NCI-H2171 treated with DMSO at 0.1 percent for 48 hours (cell line): ENCODE results near the gene EGFL7.
A peak's percentile ranks its signal among the peaks of the same experiment; 100 is the strongest.

Experiments
- DNase-seq: peaks from one replicate; lab custom pipeline; 2025; lab: John Stamatoyannopoulos, UW

The EGFL7 gene

GRCh38 chr9:136659861-136660784 is 2.6 kb upstream of the EGFL7 start:
- DNase-seq: no peak

DNA sequence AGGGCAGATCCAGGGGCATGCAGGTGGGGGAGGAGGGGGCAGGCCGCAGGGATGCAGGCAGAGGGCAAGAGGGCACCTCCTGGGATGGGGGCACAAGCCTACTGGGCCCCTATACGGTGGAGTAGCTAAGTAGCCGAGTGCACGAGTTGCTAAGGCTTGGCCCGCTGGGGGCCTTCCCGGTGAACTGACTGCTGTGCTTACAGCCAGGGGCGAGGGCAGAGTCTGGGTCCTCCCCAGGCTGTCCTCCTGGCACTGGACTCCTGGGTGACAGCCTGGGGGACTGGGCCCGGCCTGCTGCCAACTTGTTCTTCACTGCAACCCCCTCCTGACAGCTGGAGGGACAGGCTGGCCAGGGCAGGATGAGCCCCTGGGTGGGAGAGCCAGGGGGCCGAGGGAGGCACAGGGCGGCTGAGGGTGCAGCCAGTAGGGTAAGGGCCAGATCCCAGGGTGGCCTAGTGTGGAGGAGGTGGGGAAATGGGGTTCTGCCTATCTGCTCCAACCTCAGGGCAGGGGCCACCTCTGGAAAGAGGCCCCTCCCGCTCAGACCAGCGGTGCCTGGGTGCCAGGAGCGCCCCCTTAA is 1.7 kb upstream of the EGFL7 start:
- DNase-seq: no peak

DNA sequence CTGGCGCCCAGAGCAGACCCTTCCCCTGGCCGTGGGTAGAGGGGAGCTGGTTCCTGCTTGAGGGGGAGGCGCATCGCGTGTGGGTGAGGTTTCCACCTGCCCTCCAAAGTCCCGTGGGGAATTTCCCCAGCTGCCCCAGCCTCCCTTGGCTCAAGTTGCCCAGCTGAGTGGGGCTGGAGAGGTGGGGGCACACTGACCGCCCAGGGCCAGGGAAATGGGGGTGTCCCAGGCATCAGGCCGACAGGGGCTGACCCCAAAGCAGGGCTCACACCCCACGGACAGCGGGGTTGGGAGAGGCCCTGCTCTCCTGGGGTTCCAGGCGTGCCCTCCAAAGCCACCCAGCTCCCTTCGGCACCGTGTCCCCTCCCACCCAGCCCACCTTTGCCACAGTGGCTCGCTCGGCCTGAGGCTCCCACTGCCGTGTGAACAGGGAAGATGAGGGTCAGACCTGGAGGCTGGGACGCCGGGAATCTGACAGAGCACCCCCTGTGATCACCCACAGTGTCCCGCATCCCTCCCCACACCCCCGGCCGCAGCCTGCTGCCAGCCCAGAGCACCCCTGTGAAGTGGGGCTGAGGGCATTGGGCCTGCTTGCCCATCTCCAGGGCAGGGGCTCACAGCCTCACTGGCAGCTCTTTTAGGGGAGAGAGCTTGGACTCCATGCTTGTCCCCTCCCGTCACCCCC is 933 bp upstream of the EGFL7 start:
- no peak for DNase-seq

DNA sequence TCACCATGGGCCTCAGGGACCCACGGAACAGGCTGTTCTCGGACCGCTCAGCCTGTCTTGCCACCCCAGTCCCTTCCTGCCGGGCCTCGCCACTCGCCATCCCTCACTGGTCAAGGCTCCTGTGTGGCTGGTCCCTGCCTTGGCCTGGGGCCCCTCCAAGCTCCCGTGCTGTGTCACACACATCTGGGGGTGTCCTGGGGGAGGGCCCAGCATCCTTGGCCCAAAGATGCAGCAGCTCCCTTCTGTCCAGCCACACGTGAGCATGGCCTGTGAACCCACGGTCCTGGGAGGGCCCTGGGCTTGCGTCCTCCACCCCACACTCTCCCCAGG is 425 bp upstream of the EGFL7 start:
- DNase-seq: no peak

GRCh38 chr9:136664000-136664915 is 1.5 kb downstream of the EGFL7 start:
- DNase-seq: no peak

DNA sequence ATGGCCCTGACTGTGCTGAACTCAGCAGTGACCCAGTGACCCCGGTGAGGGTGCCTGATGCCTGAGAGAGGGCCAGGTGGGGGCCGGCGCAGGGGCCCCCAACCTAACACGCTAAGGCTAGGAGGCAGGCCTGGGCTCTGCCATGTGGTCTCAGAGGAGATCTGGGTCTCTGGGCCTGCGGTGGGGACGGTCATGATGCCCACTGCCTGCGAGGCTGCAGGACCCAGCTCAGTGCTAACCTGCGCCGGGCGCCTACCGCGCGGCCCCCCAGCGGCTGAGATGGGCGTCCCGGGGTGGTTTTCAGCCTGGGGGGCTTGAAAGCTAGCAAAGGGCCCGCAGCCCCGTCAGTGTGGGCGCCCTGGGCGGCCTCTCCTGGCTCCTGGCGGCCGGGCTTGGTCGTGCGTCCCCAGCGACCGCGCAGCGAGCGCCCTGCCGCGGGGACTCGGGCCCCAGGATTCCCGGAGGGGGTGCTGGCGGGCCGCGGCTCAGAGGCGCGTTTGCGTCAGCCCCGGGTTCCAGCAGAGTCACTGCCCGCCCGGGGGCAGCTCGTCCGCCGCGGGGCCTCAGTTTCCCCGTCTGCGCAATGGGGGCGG is 2.5 kb downstream of the EGFL7 start:
- DNase-seq: no peak

DNA sequence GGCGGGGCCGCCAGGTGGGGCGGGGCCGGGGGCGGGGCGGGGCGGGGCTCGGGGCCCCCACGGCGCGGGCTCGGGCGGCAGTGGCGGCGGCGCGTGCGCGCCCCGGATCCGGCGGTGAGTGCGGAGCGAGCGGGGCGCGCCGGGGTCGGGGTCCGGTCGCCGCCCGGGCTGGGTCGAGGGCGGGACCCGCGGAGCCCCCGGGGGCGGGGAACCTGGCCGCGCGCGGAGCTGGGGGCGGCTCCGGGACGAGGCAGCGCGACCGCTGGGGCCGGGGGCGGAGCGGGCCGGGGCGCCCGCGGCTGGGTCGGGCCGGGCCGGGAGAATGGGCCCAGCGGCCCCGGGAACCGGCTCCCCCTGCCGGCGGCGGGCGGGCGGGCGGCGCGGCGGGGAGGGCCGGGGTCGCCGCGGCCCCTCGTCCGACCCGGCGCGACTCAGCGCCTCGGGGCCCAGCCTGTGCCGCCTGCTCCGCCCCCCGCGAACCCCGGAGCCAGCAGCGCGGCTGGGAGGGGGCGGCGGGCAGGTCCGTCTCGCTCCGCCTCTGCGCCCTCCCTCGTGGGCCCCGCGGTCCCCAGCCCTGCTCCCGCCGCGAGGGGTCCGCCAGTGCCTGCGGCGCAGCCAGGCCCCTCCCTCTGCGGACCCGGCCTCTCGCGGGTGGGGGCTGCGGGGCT is 3.1 kb downstream of the EGFL7 start:
- DNase-seq: no peak

GRCh38 chr9:136666372-136667213 is 3.9 kb downstream of the EGFL7 start:
- DNase-seq: no peak

GRCh38 chr9:136667214-136667939 is 4.7 kb downstream of the EGFL7 start:
- DNase-seq: no peak

DNA sequence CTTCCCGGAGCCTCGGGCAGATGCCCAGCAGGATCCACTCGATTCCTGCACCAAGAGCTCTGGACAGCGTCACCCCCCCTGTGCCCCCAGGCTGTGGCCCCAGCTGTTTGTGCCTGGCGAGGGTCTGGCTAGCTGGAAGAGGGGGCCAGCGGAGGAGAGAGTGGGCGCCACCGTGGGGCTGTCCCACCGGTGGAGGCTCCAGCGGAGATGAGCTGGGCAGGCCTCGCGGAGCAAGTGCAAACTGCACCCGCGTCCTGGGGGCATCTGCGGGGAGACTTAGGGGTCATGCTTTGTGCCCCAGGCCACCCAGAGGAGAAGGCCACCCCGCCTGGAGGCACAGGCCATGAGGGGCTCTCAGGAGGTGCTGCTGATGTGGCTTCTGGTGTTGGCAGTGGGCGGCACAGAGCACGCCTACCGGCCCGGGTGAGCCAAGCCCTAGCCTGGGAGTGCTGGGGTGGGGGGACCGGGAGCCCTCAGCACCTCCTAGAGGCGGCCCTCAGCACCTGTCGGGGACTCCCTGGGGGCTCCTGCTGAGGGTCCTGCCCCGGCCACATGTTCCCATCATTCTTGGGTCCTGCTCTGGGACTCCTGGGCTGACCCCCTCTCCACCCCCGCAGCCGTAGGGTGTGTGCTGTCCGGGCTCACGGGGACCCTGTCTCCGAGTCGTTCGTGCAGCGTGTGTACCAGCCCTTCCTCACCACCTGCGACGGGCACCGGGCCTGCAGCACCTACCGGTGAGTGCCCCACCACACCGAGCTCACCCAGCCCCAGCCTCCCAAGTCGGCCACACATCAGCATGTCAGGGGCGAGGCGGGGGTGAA is 5.4 kb downstream of the EGFL7 start:
- no peak for DNase-seq

GRCh38 chr9:136668983-136669790 is 6.5 kb downstream of the EGFL7 start:
- no peak for DNase-seq

GRCh38 chr9:136669791-136670464 is 7.2 kb downstream of the EGFL7 start:
- DNase-seq: no peak

- DNase-seq: no peak
These were observed 8.0 kb downstream of the EGFL7 start for GRCh38 chr9:136670576-136671253.

DNA sequence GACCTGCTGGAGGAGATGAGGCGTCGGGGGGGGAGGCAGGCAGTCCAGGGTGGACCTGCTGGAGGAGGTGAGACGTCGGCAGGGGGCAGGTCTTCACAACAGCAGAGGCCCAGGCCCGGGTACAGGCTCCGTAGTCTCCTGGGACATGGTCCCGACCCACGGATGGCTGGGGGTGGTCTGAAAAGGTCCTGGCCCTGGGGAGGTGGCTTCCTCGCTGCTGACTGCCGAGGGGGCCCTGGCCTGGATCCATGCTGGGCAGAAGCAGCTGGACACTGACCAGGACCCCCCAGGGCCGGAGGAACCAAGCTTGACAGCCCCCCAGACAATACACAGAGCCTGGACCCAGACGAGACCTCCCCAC is 8.5 kb downstream of the EGFL7 start:
- DNase-seq: no peak

DNA sequence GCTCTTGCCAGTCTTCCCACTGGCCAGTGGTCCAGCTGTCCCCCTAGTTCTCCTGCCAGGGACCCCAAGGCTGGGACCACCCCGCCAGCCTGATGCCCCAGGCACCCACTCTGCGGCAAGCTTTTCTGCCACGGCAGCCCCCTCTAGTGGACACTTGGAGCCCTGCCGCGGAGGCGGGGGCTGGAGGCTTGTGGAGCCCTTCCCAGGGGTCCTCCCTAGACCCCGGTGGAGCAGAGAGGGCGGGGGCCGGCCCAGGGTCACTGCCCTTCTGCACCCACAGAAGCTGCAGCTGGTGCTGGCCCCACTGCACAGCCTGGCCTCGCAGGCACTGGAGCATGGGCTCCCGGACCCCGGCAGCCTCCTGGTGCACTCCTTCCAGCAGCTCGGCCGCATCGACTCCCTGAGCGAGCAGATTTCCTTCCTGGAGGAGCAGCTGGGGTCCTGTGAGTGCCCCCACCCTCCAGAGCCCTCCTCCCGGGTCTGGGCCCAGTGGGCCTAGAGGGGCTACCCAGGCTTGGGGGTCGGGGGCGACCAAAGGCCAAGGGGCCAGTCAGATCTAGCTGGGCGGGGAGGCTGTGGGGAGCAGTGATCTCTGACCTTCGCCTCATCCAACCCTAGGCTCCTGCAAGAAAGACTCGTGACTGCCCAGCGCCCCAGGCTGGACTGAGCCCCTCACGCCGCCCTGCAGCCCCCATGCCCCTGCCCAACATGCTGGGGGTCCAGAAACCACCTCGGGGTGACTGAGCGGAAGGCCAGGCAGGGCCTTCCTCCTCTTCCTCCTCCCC is 9.1 kb downstream of the EGFL7 start:
- DNase-seq: peak; percentile 33
